Testis (tissue), 2 donors: ENCODE measurements around the gene ZNF837.

Experiments
- POLR2A ChIP-seq: fragments of 450-650 bp; IDR thresholded peaks from one replicate; pipeline ENCODE4 v1.6.1; 2017; ENCODE audit warnings: antibody characterized with exemption, mild to moderate bottlenecking, moderate library complexity
- TF ChIP-seq, protein P1 (sequence below), 3 experiments: fragments of 450-650 bp in 2 of 3; fragments of 200-600 bp in 1 of 3; sonication (generic) in 1 of 3; IDR thresholded peaks; one replicate each; pipeline ENCODE4 v1.5.1; 2016 to 2019; ENCODE audit warnings: antibody characterized with exemption in 3 of 3, mild to moderate bottlenecking in 2 of 3, moderate library complexity in 1 of 3

DNA sequence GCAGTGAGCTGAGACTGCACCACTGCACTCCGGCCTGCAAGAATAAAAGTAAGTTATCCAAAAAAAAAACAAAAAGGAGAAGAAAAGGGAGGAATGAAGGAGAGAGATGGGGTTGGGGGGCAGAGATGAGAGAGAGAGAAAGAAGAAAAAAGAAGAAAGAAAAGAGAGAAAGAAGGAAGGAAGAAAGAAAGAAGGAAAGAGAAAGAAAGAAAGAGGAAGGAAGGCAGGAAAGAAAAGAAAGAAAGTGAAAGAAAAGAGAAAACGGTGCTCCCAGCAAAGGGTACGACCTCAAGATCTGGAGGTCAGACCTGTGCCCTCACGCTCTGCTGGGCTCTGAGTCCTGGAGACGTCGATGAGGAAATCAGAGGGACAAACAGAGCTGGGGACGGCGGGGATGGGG is 31.2 kb downstream of the ZNF837 start:
- TF ChIP-seq POLR2A: no peak
- TF ChIP-seq, protein P1, sequence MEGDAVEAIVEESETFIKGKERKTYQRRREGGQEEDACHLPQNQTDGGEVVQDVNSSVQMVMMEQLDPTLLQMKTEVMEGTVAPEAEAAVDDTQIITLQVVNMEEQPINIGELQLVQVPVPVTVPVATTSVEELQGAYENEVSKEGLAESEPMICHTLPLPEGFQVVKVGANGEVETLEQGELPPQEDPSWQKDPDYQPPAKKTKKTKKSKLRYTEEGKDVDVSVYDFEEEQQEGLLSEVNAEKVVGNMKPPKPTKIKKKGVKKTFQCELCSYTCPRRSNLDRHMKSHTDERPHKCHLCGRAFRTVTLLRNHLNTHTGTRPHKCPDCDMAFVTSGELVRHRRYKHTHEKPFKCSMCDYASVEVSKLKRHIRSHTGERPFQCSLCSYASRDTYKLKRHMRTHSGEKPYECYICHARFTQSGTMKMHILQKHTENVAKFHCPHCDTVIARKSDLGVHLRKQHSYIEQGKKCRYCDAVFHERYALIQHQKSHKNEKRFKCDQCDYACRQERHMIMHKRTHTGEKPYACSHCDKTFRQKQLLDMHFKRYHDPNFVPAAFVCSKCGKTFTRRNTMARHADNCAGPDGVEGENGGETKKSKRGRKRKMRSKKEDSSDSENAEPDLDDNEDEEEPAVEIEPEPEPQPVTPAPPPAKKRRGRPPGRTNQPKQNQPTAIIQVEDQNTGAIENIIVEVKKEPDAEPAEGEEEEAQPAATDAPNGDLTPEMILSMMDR (IDR thresholded peaks at IDR 0.05): no peak
